ENCODE results near the gene TCP11L2. TPM values are rescaled to one million over a fixed set of nuclear protein-coding genes. Genes with fewer than 3 reads are reported as not detected.

The TCP11L2 gene
- polyA plus RNA-seq, 1 experiment = 26.5 TPM

DNA sequence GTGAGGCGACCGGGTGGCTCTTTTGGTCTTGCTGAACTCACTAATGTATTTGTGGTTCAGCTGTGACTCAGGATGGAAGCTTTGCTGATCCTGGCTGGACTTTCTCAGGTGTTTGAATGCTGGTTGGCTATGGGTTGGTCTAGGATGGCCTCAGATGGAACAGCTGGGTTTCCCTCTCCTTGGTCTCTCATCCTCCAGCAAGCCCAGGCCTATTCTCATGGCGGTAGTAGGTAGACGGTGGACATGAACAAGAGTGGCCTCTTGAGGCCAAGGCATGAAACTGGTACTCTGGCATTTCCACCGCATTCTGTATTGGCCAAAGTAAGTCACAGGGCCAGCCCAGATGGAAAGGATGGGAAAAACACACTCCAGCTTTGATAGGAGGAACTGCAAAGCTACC, 43.2 kb downstream of the TCP11L2 start:
- DNase-seq (ENCODE audit: low read depth, low spot score) = no peak
- POLR2A ChIA-PET = no interaction called here
- CTCF ChIA-PET = interaction anchor here (0.6 to 3.7 kb wide), 10 partner anchors 9 to 505 kb away, joined by 3 to 24 read pairs (median 4); partner anchors contain the start of gene POLR3B

DNA sequence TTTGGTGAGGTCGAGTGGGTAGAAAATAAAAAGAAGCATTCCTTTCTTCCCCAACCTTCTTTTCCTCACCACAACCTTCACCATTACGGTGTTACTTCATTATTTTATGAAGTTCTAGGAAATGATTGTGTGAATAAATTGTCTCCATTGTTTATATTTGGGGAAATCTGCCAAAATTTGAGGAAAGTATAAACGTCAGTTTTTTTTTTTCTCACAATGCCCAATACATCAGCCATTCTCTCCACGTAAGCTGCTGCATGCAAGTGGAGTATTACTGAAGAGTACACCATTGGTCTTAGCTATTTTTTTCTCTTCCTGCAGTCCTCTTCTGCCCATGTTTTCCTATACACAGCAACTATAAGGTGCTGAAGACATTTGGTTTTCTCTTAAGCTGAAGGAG, 45.9 kb downstream of the TCP11L2 start:
- H3K9me3 ChIP-seq (ENCODE audit: control insufficient read depth, insufficient read depth, low read length) = no peaks in the 10 kb centered on the region
- H3K27ac ChIP-seq (ENCODE audit: low read depth, low read length) = no peak overlapping the region
- H3K4me3 ChIP-seq (ENCODE audit: low read depth, low read length) = no peak overlapping the region
- peaks cover 6% of the 10 kb centered on the region for H3K27me3 ChIP-seq (ENCODE audit: control insufficient read depth, insufficient read depth, low read length)
- DNase-seq (ENCODE audit: low read depth, low spot score) = no peak
- ChIA-PET CTCF (interaction anchor here (1.4 to 1.9 kb wide), 3 partner anchors 9 to 928 kb away, joined by 3 to 14 read pairs (median 5); partner anchors contain the start of gene POLR3B), POLR2A (no interaction called here)
- TF ChIP-seq, protein P1, sequence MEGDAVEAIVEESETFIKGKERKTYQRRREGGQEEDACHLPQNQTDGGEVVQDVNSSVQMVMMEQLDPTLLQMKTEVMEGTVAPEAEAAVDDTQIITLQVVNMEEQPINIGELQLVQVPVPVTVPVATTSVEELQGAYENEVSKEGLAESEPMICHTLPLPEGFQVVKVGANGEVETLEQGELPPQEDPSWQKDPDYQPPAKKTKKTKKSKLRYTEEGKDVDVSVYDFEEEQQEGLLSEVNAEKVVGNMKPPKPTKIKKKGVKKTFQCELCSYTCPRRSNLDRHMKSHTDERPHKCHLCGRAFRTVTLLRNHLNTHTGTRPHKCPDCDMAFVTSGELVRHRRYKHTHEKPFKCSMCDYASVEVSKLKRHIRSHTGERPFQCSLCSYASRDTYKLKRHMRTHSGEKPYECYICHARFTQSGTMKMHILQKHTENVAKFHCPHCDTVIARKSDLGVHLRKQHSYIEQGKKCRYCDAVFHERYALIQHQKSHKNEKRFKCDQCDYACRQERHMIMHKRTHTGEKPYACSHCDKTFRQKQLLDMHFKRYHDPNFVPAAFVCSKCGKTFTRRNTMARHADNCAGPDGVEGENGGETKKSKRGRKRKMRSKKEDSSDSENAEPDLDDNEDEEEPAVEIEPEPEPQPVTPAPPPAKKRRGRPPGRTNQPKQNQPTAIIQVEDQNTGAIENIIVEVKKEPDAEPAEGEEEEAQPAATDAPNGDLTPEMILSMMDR (IDR thresholded peaks at IDR 0.05; ENCODE audit: low read depth, low read length) = no peak

More for the DNA sequence above, 43.2 kb downstream of the TCP11L2 start:
- no peak overlapping the region for H3K4me3 ChIP-seq (ENCODE audit: low read depth, low read length)
- H3K27me3 ChIP-seq (ENCODE audit: control insufficient read depth, insufficient read depth, low read length) = peaks cover under 1% of the 10 kb centered on the region
- H3K9me3 ChIP-seq (ENCODE audit: control insufficient read depth, insufficient read depth, low read length) = no peaks in the 10 kb centered on the region
- TF ChIP-seq, protein P1 (IDR thresholded peaks at IDR 0.05; ENCODE audit: low read depth, low read length) = peak; percentile 42
- H3K27ac ChIP-seq (ENCODE audit: low read depth, low read length) = no peak overlapping the region

DNA sequence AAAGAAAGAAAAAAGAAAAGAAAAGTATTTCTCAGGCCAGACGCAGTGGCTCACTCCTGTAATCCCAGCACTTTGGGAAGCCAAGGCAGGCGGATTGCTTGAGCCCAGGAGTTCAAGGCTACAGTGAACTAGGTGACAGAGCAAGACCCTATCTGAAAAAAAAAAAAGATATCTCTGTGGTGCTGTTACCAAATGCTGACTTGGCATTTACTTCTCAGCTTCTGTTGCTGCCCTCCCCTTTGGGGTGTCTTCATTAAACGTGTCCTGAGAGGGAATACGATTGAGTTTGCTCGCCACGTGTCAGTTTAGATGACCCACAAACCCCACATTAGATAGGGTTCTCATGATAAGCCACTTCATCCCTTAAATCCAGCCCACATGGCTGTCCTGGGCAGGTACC, 50.6 kb downstream of the TCP11L2 start:
- no peaks in the 10 kb centered on the region; the same call in 1 of the 2 replicates for H3K9me3 ChIP-seq (ENCODE audit: control insufficient read depth, insufficient read depth, low read length)
- no peak for DNase-seq (ENCODE audit: low read depth, low spot score)
- ChIA-PET POLR2A (no interaction called here), CTCF (no interaction called here)
- TF ChIP-seq, protein P1 (IDR thresholded peaks at IDR 0.05; ENCODE audit: low read depth, low read length) = no peak
- no peak overlapping the region for H3K27ac ChIP-seq (ENCODE audit: low read depth, low read length)
- peaks cover 7% of the 10 kb centered on the region for H3K27me3 ChIP-seq (ENCODE audit: control insufficient read depth, insufficient read depth, low read length)
- no peak overlapping the region for H3K4me3 ChIP-seq (ENCODE audit: low read depth, low read length)

DNA sequence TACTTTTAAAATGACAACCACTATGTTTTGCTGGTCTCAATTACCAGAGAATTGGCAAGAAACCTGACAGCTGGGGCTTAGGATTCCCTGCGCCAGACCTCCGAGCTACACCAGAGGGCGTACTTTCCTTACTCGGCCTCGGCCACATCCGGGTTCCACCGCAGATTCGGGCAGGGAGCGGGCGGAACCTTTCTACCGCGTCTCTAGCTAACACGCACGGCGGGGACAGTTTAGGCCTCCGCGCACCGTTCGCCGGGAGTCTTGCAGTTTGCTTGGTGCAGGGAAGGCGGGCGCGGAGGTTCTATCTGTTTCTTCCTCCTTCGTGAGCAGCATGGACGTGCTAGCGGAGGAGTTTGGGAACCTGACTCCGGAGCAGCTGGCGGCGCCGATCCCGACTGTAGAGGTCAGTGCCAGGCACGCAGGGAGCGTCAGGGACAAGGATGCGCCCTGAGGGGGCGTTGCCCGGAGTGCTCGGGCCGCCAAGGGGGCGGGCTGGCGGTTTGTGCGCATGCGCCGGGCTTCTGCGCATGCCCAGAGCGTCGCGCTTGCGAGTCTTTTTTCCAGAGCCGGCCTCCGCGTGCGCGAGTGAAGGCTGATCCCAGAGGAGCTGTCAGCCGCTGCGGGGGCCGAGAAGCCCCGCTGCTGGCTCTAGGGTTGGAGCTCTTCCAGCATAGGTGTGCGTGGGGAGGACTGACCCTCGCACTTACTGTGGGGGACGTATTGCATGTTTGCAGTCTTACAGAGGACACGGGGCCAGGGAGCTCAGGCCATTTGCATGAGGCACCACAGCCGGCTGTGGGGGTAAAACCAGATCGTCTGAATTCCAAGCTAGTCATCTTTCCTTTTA, 55.2 kb downstream of the TCP11L2 start, which contains the start of gene POLR3B:
POLR3B (plus strand) TSS at position 200 of the 847 bp plus-strand sequence; CDS start at position 332, 132 bp downstream.
- CTCF ChIA-PET = interaction anchor here (0.6 to 4.3 kb wide), 35 partner anchors 10 to 747 kb away, joined by 3 to 42 read pairs (median 4); partner anchors contain the start of gene TMEM263
- POLR2A ChIA-PET = interaction anchor here (0.5 to 1.9 kb wide), 14 partner anchors 10 to 1053 kb away, joined by 3 to 15 read pairs (median 4); partner anchors contain the start of genes CKAP4 and TMEM263
- Histone ChIP-seq H3K9me3 (ENCODE audit: control insufficient read depth, insufficient read depth, low read length) (no peaks in the 10 kb centered on the region; the same call in 1 of the 2 replicates), H3K4me3 (ENCODE audit: low read depth, low read length) (peak within 1 kb of the TSS; percentile 92), H3K27me3 (ENCODE audit: control insufficient read depth, insufficient read depth, low read length) (peaks cover 2% of the 10 kb centered on the region), H3K27ac (ENCODE audit: low read depth, low read length) (peak within 1 kb of the TSS; percentile 97)
- TF ChIP-seq, protein P1 (IDR thresholded peaks at IDR 0.05; ENCODE audit: low read depth, low read length) = peak; percentile 95
- DNase-seq (ENCODE audit: low read depth, low spot score) = peak; percentile 92
